Activated naive CD8-positive, alpha-beta T cell treated with anti-CD3 and anti-CD28 coated beads, Interleukin-2, amount 10 ng/mL, durations not matched to agents 7 days and 5 days (primary cell): ENCODE measurements around the gene GNAQ. TPM values are rescaled to one million over a fixed set of nuclear protein-coding genes. Genes with fewer than 3 reads are reported as not detected.
A peak's percentile ranks its signal among the peaks of the same experiment; 100 is the strongest.

Experiments
- ATAC-seq: fragments of 150-1000 bp; cut with Tn5 transposase; one replicate; pipeline ENCODE4 v1.10.0; 2021; ENCODE audit warnings: low read depth, moderate library complexity
- POLR2A ChIA-PET: fragments of 350-600 bp; sonication (Branson Sonifier 250); formaldehyde crosslinking; loops from one replicate; lab custom pipeline; 2021; ENCODE audit warnings: antibody characterized with exemption; lab: Charles Lee
- DNase-seq: peaks from one replicate; pipeline ENCODE4 v3.0.0; 2021
- H3K27ac Mint-ChIP-seq: one replicate; pipeline ENCODE4 v1.8.0; 2022; ENCODE audit warnings: mild to moderate bottlenecking, mixed read lengths
- H3K27me3 Mint-ChIP-seq: one replicate; pipeline ENCODE4 v1.8.0; 2022; ENCODE audit warnings: mild to moderate bottlenecking, moderate library complexity, mixed read lengths
- H3K36me3 Mint-ChIP-seq: one replicate; pipeline ENCODE4 v1.8.0; 2021; ENCODE audit warnings: mild to moderate bottlenecking, mixed read lengths
- H3K4me1 Mint-ChIP-seq: one replicate; pipeline ENCODE4 v1.8.0; 2021; ENCODE audit warnings: mixed read lengths
- H3K4me3 Mint-ChIP-seq: one replicate; pipeline ENCODE4 v1.8.0; 2022; ENCODE audit warnings: mild to moderate bottlenecking, moderate library complexity, mixed read lengths
- H3K9me3 Mint-ChIP-seq: one replicate; pipeline ENCODE4 v1.8.0; 2021; ENCODE audit warnings: mixed read lengths
- total RNA-seq, 2 experiments: library from RNA; stranded (reverse); gene quantifications; one replicate each; pipeline ENCODE4 v1.2.3, GENCODE V29; 2021

Gene GNAQ
- total RNA-seq, 2 experiments from 2014 or later = 25.5 to 30.4 TPM

- Mint-ChIP-seq H3K4me3 (peak overlapping the region; percentile 97), H3K36me3 (peaks cover 1% of the 10 kb centered on the region), H3K4me1 (peaks cover 37% of the 10 kb centered on the region), H3K9me3 (no peaks in the 10 kb centered on the region), H3K27ac (peak overlapping the region; percentile 94), H3K27me3 (no peaks in the 10 kb centered on the region)
- ATAC-seq (peak; percentile 23), DNase-seq (no peak)
- POLR2A ChIA-PET = interaction anchor here (0.8 to 4.2 kb wide), 5 partner anchors 18 to 59 kb away, joined by 3 to 28 read pairs (median 5); no protein-coding TSS in a partner anchor
These were observed 1.9 kb downstream of the GNAQ start for GRCh38 chr9:78029551-78030295.

- peaks cover 32% of the 10 kb centered on the region for H3K4me1 Mint-ChIP-seq
These were observed 2.7 kb downstream of the GNAQ start for GRCh38 chr9:78028926-78029325.

GRCh38 chr9:78026947-78027346 is 4.7 kb downstream of the GNAQ start:
- POLR2A ChIA-PET = no interaction called here
- H3K9me3 Mint-ChIP-seq = no peaks in the 10 kb centered on the region
- DNase-seq (no peak), ATAC-seq (no peak)
- H3K4me1 Mint-ChIP-seq = peaks cover 28% of the 10 kb centered on the region
- peaks cover 7% of the 10 kb centered on the region for H3K36me3 Mint-ChIP-seq
- no peak overlapping the region for H3K27ac Mint-ChIP-seq
- H3K4me3 Mint-ChIP-seq = no peak overlapping the region
- no peaks in the 10 kb centered on the region for H3K27me3 Mint-ChIP-seq

More at GRCh38 chr9:78028926-78029325, 2.7 kb downstream of the GNAQ start:
- DNase-seq (no peak), ATAC-seq (no peak)
- Mint-ChIP-seq H3K27me3 (no peaks in the 10 kb centered on the region), H3K9me3 (no peaks in the 10 kb centered on the region), H3K27ac (no peak overlapping the region), H3K36me3 (peaks cover 4% of the 10 kb centered on the region), H3K4me3 (peak overlapping the region; percentile 97)
- POLR2A ChIA-PET = interaction anchor here (1.4 to 4.2 kb wide), 3 partner anchors 18 to 52 kb away, joined by 5 to 28 read pairs (median 12); no protein-coding TSS in a partner anchor

GRCh38 chr9:78026416-78026815 is 5.2 kb downstream of the GNAQ start:
- Mint-ChIP-seq H3K36me3 (peaks cover 9% of the 10 kb centered on the region), H3K27me3 (no peaks in the 10 kb centered on the region), H3K9me3 (no peaks in the 10 kb centered on the region), H3K4me3 (no peak overlapping the region), H3K27ac (no peak overlapping the region), H3K4me1 (peaks cover 28% of the 10 kb centered on the region)
- ATAC-seq (no peak), DNase-seq (no peak)
- POLR2A ChIA-PET = no interaction called here

- ATAC-seq (no peak), DNase-seq (no peak)
- H3K27me3 Mint-ChIP-seq = no peaks in the 10 kb centered on the region
- H3K27ac Mint-ChIP-seq = no peak overlapping the region
- no peak overlapping the region for H3K4me3 Mint-ChIP-seq
- H3K36me3 Mint-ChIP-seq = peaks cover 9% of the 10 kb centered on the region
- peaks cover 32% of the 10 kb centered on the region for H3K4me1 Mint-ChIP-seq
- H3K9me3 Mint-ChIP-seq = no peaks in the 10 kb centered on the region
- POLR2A ChIA-PET = no interaction called here
These were observed 6.4 kb downstream of the GNAQ start for GRCh38 chr9:78025186-78025585.

GRCh38 chr9:78023003-78023741 is 8.4 kb downstream of the GNAQ start:
- H3K4me3 Mint-ChIP-seq = peak overlapping the region; percentile 46
- peaks cover 17% of the 10 kb centered on the region for H3K4me1 Mint-ChIP-seq
- DNase-seq (no peak), ATAC-seq (no peak)
- no peaks in the 10 kb centered on the region for H3K27me3 Mint-ChIP-seq
- H3K9me3 Mint-ChIP-seq = no peaks in the 10 kb centered on the region
- peaks cover 9% of the 10 kb centered on the region for H3K36me3 Mint-ChIP-seq
- H3K27ac Mint-ChIP-seq = no peak overlapping the region
- POLR2A ChIA-PET = interaction anchor here (0.7 kb wide), 1 partner anchor 9 kb away, joined by 3 read pairs; no protein-coding TSS in a partner anchor

GRCh38 chr9:78021697-78022096 is 9.9 kb downstream of the GNAQ start:
- no peaks in the 10 kb centered on the region for H3K9me3 Mint-ChIP-seq
- H3K27me3 Mint-ChIP-seq = no peaks in the 10 kb centered on the region
- peaks cover 7% of the 10 kb centered on the region for H3K36me3 Mint-ChIP-seq
- ATAC-seq = no peak
- peaks cover 24% of the 10 kb centered on the region for H3K4me1 Mint-ChIP-seq
- DNase-seq = no peak
- no peak overlapping the region for H3K27ac Mint-ChIP-seq
- H3K4me3 Mint-ChIP-seq = no peak overlapping the region
- POLR2A ChIA-PET = no interaction called here

GRCh38 chr9:78017190-78017693 is 14.4 kb downstream of the GNAQ start:
- H3K4me1 Mint-ChIP-seq = peaks cover 16% of the 10 kb centered on the region
- H3K9me3 Mint-ChIP-seq = no peaks in the 10 kb centered on the region
- no peak overlapping the region for H3K4me3 Mint-ChIP-seq
- no peak overlapping the region for H3K27ac Mint-ChIP-seq
- DNase-seq (no peak), ATAC-seq (no peak)
- H3K36me3 Mint-ChIP-seq = peaks cover 16% of the 10 kb centered on the region
- H3K27me3 Mint-ChIP-seq = no peaks in the 10 kb centered on the region
- POLR2A ChIA-PET = interaction anchor here (0.7 kb wide), 1 partner anchor 14 kb away, joined by 4 read pairs; no protein-coding TSS in a partner anchor

GRCh38 chr9:78015241-78015640 is 16.4 kb downstream of the GNAQ start:
- Mint-ChIP-seq H3K27me3 (no peaks in the 10 kb centered on the region), H3K4me3 (no peak overlapping the region), H3K27ac (no peak overlapping the region), H3K4me1 (peaks cover 24% of the 10 kb centered on the region), H3K9me3 (no peaks in the 10 kb centered on the region), H3K36me3 (peaks cover 19% of the 10 kb centered on the region)
- POLR2A ChIA-PET = no interaction called here
- DNase-seq = no peak
- no peak for ATAC-seq

GRCh38 chr9:78014776-78015175 is 16.8 kb downstream of the GNAQ start:
- Mint-ChIP-seq H3K27ac (no peak overlapping the region), H3K4me1 (peaks cover 28% of the 10 kb centered on the region), H3K27me3 (no peaks in the 10 kb centered on the region), H3K9me3 (no peaks in the 10 kb centered on the region), H3K4me3 (no peak overlapping the region), H3K36me3 (peaks cover 19% of the 10 kb centered on the region)
- DNase-seq = no peak
- POLR2A ChIA-PET = no interaction called here
- ATAC-seq = no peak

- no peaks in the 10 kb centered on the region for H3K9me3 Mint-ChIP-seq
- ATAC-seq = no peak
- DNase-seq = no peak
- H3K36me3 Mint-ChIP-seq = peaks cover 19% of the 10 kb centered on the region
- no peaks in the 10 kb centered on the region for H3K27me3 Mint-ChIP-seq
- peak overlapping the region; percentile 11 for H3K27ac Mint-ChIP-seq
- H3K4me1 Mint-ChIP-seq = peaks cover 36% of the 10 kb centered on the region
- POLR2A ChIA-PET = no interaction called here
- no peak overlapping the region for H3K4me3 Mint-ChIP-seq
These were observed 17.7 kb downstream of the GNAQ start for GRCh38 chr9:78013934-78014333.

GRCh38 chr9:78011049-78011448 is 20.6 kb downstream of the GNAQ start:
- no peak for ATAC-seq
- Mint-ChIP-seq H3K9me3 (no peaks in the 10 kb centered on the region), H3K27ac (peak overlapping the region; percentile 69), H3K36me3 (peaks cover 22% of the 10 kb centered on the region), H3K4me1 (peaks cover 35% of the 10 kb centered on the region), H3K4me3 (peak overlapping the region; percentile 59), H3K27me3 (no peaks in the 10 kb centered on the region)
- POLR2A ChIA-PET = interaction anchor here (1.4 kb wide), 1 partner anchor 18 kb away, joined by 5 read pairs; no protein-coding TSS in a partner anchor
- DNase-seq = no peak

GRCh38 chr9:78010445-78010844 is 21.2 kb downstream of the GNAQ start:
- ATAC-seq = peak; percentile 26
- Mint-ChIP-seq H3K27me3 (no peaks in the 10 kb centered on the region), H3K4me1 (peaks cover 36% of the 10 kb centered on the region), H3K9me3 (no peaks in the 10 kb centered on the region), H3K36me3 (peaks cover 25% of the 10 kb centered on the region), H3K4me3 (peak overlapping the region; percentile 59), H3K27ac (peak overlapping the region; percentile 69)
- DNase-seq = no peak
- POLR2A ChIA-PET = interaction anchor here (0.7 to 1.4 kb wide), 2 partner anchors 19 to 21 kb away, joined by 3 to 5 read pairs; partner anchors contain the start of gene GNAQ
